Activated CD8-positive, alpha-beta memory T cell treated with anti-CD3 and anti-CD28 coated beads, Interleukin-2, amount 50 U/mL, for 1 hour (primary cell): Measurements from ENCODE around the gene GAS1.

Experiments used
- DNase-seq: peaks from one replicate; pipeline ENCODE4 v3.0.0-alpha.2; 2020; ENCODE audit errors: extremely low read depth

The GAS1 gene

GRCh38 chr9:86925686-86926085, 21.6 kb downstream of the GAS1 start:
- no peak for DNase-seq

GRCh38 chr9:86924206-86924605, 23.1 kb downstream of the GAS1 start:
- no peak for DNase-seq

GRCh38 chr9:86921151-86921923, 26.0 kb downstream of the GAS1 start:
- DNase-seq: no peak

- no peak for DNase-seq
These were observed 28.8 kb downstream of the GAS1 start for GRCh38 chr9:86918556-86918955.

GRCh38 chr9:86912210-86912609, 35.1 kb downstream of the GAS1 start:
- DNase-seq: no peak

GRCh38 chr9:86909388-86909787, 37.9 kb downstream of the GAS1 start:
- no peak for DNase-seq

- DNase-seq: no peak
These were observed 39.0 kb downstream of the GAS1 start for GRCh38 chr9:86908261-86908660.

- DNase-seq: no peak
These were observed 40.0 kb downstream of the GAS1 start for GRCh38 chr9:86907346-86907745.

- DNase-seq: no peak
These were observed 43.6 kb downstream of the GAS1 start for GRCh38 chr9:86903734-86904085.

- no peak for DNase-seq
These were observed 44.1 kb downstream of the GAS1 start for GRCh38 chr9:86902991-86903733.

- DNase-seq: no peak
These were observed 44.7 kb downstream of the GAS1 start for GRCh38 chr9:86902586-86902985.

- DNase-seq: no peak
These were observed 45.1 kb downstream of the GAS1 start for GRCh38 chr9:86902176-86902575.

- no peak for DNase-seq
These were observed 45.8 kb downstream of the GAS1 start for GRCh38 chr9:86901511-86901910.
